Measurements from ENCODE around the gene RARB.

Gene RARB

GRCh38 chr3:25603703-25604102 is 175.6 kb downstream of the RARB start:
- no peak for DNase-seq (ENCODE audit: low read depth in 2 of 2)

- DNase-seq (ENCODE audit: low read depth in 2 of 2): no peak
These were observed 176.2 kb downstream of the RARB start for GRCh38 chr3:25604107-25604805.

GRCh38 chr3:25610167-25610566 is 182.1 kb downstream of the RARB start:
- DNase-seq (ENCODE audit: low read depth in 2 of 2): no peak

- no peak for DNase-seq (ENCODE audit: low read depth in 2 of 2)
These were observed 182.7 kb downstream of the RARB start for GRCh38 chr3:25610779-25611178.

GRCh38 chr3:25611193-25611592 is 183.1 kb downstream of the RARB start:
- DNase-seq (ENCODE audit: low read depth in 2 of 2): no peak

- DNase-seq (ENCODE audit: low read depth in 2 of 2): no peak
These were observed 190.0 kb downstream of the RARB start for GRCh38 chr3:25618028-25618427.

- no peak for DNase-seq (ENCODE audit: low read depth in 2 of 2)
These were observed 191.3 kb downstream of the RARB start for GRCh38 chr3:25619382-25619781.

- DNase-seq (ENCODE audit: low read depth in 2 of 2): no peak
These were observed 192.4 kb downstream of the RARB start for GRCh38 chr3:25620493-25620892.

GRCh38 chr3:25621087-25621486 is 193.0 kb downstream of the RARB start:
- DNase-seq (ENCODE audit: low read depth in 2 of 2): no peak

GRCh38 chr3:25631989-25632388 is 203.9 kb downstream of the RARB start:
- no peak for DNase-seq (ENCODE audit: low read depth in 2 of 2)

GRCh38 chr3:25633919-25634318 is 205.9 kb downstream of the RARB start:
- no peak for DNase-seq (ENCODE audit: low read depth in 2 of 2)

- no peak for DNase-seq (ENCODE audit: low read depth in 2 of 2)
These were observed 207.0 kb downstream of the RARB start for GRCh38 chr3:25635038-25635437.

Measured in stimulated activated CD8-positive, alpha-beta memory T cell treated with anti-CD3 and anti-CD28 coated beads, Interleukin-2, amount 100 ng/mL, for 48 hours (primary cell).